Measurements from ENCODE around the gene TESPA1.

Gene TESPA1

GRCh38 chr12:54926246-54926645 is 58.3 kb downstream of the TESPA1 start:
- no peaks in the 10 kb centered on the region for H3K9me3 ChIP-seq (ENCODE audit: severe bottlenecking)
- TF ChIP-seq, protein P1, sequence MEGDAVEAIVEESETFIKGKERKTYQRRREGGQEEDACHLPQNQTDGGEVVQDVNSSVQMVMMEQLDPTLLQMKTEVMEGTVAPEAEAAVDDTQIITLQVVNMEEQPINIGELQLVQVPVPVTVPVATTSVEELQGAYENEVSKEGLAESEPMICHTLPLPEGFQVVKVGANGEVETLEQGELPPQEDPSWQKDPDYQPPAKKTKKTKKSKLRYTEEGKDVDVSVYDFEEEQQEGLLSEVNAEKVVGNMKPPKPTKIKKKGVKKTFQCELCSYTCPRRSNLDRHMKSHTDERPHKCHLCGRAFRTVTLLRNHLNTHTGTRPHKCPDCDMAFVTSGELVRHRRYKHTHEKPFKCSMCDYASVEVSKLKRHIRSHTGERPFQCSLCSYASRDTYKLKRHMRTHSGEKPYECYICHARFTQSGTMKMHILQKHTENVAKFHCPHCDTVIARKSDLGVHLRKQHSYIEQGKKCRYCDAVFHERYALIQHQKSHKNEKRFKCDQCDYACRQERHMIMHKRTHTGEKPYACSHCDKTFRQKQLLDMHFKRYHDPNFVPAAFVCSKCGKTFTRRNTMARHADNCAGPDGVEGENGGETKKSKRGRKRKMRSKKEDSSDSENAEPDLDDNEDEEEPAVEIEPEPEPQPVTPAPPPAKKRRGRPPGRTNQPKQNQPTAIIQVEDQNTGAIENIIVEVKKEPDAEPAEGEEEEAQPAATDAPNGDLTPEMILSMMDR (IDR thresholded peaks at IDR 0.05; ENCODE audit: low read depth, low read length) = no peak
- DNase-seq = no peak
- no peak overlapping the region for H3K27ac ChIP-seq
- H3K36me3 ChIP-seq = peaks cover 4% of the 10 kb centered on the region
- H3K4me3 ChIP-seq (ENCODE audit: low read depth, low read length) = no peak overlapping the region
- no peaks in the 10 kb centered on the region for H3K27me3 ChIP-seq (ENCODE audit: insufficient read depth, low read depth, severe bottlenecking)

DNA sequence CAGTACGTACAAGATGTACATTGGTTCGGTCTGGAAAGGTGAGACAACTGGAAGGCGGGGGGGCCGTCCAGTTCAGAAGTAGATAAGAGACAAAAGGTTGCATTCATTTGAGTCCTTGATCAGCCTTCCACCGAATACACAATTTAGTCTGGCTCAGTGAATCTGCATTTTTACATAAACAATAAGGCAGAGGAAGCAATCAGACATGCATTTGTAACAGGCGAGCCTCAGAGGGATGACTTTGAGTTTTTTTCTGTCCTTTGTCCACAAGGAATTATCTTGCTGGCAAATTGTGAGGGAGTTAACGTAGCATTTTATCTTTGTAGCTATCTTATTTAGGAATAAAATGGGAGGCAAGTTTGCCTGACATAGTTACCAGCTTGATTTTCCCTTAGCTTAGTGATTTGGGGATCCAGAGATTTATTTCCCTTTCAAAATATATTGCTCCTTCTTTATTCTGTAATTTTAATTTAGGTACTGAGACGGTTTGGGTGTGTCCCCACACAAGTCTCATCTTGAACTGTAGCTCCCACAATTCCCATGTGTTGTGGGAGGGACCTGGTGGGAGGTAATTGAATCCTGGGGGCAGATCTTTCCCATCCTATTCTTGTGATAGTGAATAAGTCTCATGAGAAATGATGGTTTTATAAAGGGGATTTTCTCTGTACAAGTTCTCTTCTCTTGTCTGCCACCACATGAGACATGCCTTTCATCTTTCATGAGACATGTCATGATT is 59.4 kb downstream of the TESPA1 start:
- no peaks in the 10 kb centered on the region for H3K9me3 ChIP-seq (ENCODE audit: severe bottlenecking)
- TF ChIP-seq, protein P1 (IDR thresholded peaks at IDR 0.05; ENCODE audit: low read depth, low read length) = no peak
- DNase-seq = no peak
- no peak overlapping the region for H3K27ac ChIP-seq
- no peaks in the 10 kb centered on the region for H3K27me3 ChIP-seq (ENCODE audit: insufficient read depth, low read depth, severe bottlenecking)
- H3K36me3 ChIP-seq = no peaks in the 10 kb centered on the region; the same call in none of the 2 replicates
- no peak overlapping the region for H3K4me3 ChIP-seq (ENCODE audit: low read depth, low read length)

GRCh38 chr12:54917001-54917488 is 67.5 kb downstream of the TESPA1 start:
- TF ChIP-seq, protein P1 (IDR thresholded peaks at IDR 0.05; ENCODE audit: low read depth, low read length) = no peak
- no peaks in the 10 kb centered on the region for H3K9me3 ChIP-seq (ENCODE audit: severe bottlenecking)
- H3K4me3 ChIP-seq (ENCODE audit: low read depth, low read length) = no peak overlapping the region
- H3K27ac ChIP-seq = no peak overlapping the region
- DNase-seq = no peak
- H3K27me3 ChIP-seq (ENCODE audit: insufficient read depth, low read depth, severe bottlenecking) = no peaks in the 10 kb centered on the region
- no peaks in the 10 kb centered on the region for H3K36me3 ChIP-seq
